HG03280 (cell line): Measurements from ENCODE around the gene OSTM1.

Experiments
- ATAC-seq: cut with Tn5 transposase; IDR thresholded peaks from one replicate; pipeline ENCODE4 v1.9.1; 2021; ENCODE audit warnings: mild to moderate bottlenecking, moderate library complexity; ENCODE audit not compliant: unreplicated experiment

The OSTM1 gene

GRCh38 chr6:108074359-108075144, at the start of gene OSTM1:
Gene OSTM1 (minus strand): TSS chr6:108074741. CDS start chr6:108074651, 90 bp downstream.
- peak; percentile 99 for ATAC-seq

- no peak for ATAC-seq
These were observed 49.4 kb upstream of the OSTM1 start for GRCh38 chr6:108123946-108124345.

GRCh38 chr6:108123481-108123929, 49.0 kb upstream of the OSTM1 start:
- ATAC-seq = no peak

GRCh38 chr6:108121612-108122011, 47.1 kb upstream of the OSTM1 start:
- no peak for ATAC-seq

- ATAC-seq = no peak
These were observed 45.8 kb upstream of the OSTM1 start for GRCh38 chr6:108120311-108120710.

- no peak for ATAC-seq
These were observed 45.2 kb upstream of the OSTM1 start for GRCh38 chr6:108119769-108120141.

- no peak for ATAC-seq
These were observed 44.5 kb upstream of the OSTM1 start for GRCh38 chr6:108118810-108119768.

GRCh38 chr6:108118359-108118724, 43.8 kb upstream of the OSTM1 start:
- ATAC-seq = no peak

- no peak for ATAC-seq
These were observed 43.2 kb upstream of the OSTM1 start for GRCh38 chr6:108117427-108118358.

GRCh38 chr6:108116546-108117426, 42.2 kb upstream of the OSTM1 start:
- ATAC-seq = no peak

- no peak for ATAC-seq
These were observed 41.1 kb upstream of the OSTM1 start for GRCh38 chr6:108115598-108116058.

- no peak for ATAC-seq
These were observed 40.5 kb upstream of the OSTM1 start for GRCh38 chr6:108114841-108115597.

- no peak for ATAC-seq
These were observed 39.3 kb upstream of the OSTM1 start for GRCh38 chr6:108113557-108114519.

GRCh38 chr6:108108374-108108773, 33.8 kb upstream of the OSTM1 start:
- ATAC-seq = no peak

GRCh38 chr6:108107102-108107501, 32.6 kb upstream of the OSTM1 start:
- no peak for ATAC-seq

- ATAC-seq = no peak
These were observed 32.2 kb upstream of the OSTM1 start for GRCh38 chr6:108106694-108107093.

- ATAC-seq = no peak
These were observed 31.7 kb upstream of the OSTM1 start for GRCh38 chr6:108106261-108106660.

GRCh38 chr6:108105571-108105970, 31.0 kb upstream of the OSTM1 start:
- no peak for ATAC-seq
